NCI-H1105 treated with DMSO at 0.1 percent for 48 hours (cell line): ENCODE results near the gene GSTP1.
"Not testable (repeated sequence)": the region's sequence is repeated elsewhere in the genome, so short reads cannot be mapped to it uniquely, and the experiment has no call there.

Source experiments
- DNase-seq: peaks from one replicate; lab custom pipeline; 2025; lab: John Stamatoyannopoulos, UW

Gene GSTP1

GRCh38 chr11:67583247-67584204 is at the start of gene GSTP1:
TSS of gene GSTP1 (plus strand) at chr11:67583812. CDS start at chr11:67583844, 32 bp downstream.
- DNase-seq = no peak

GRCh38 chr11:67534070-67534679 is 49.4 kb upstream of the GSTP1 start:
- DNase-seq = no peak

GRCh38 chr11:67535561-67535960 is 48.1 kb upstream of the GSTP1 start:
- DNase-seq = no peak

- no peak for DNase-seq
Measured at GRCh38 chr11:67538306-67538705, 45.3 kb upstream of the GSTP1 start.

GRCh38 chr11:67538823-67539505 is 44.6 kb upstream of the GSTP1 start:
- no peak for DNase-seq

- DNase-seq = no peak
Measured at GRCh38 chr11:67539550-67539949, 44.1 kb upstream of the GSTP1 start.

- DNase-seq = no peak
Measured at GRCh38 chr11:67541198-67541597, 42.4 kb upstream of the GSTP1 start.

GRCh38 chr11:67542169-67542568 is 41.4 kb upstream of the GSTP1 start:
- no peak for DNase-seq

- DNase-seq = no peak
Measured at GRCh38 chr11:67542971-67543370, 40.6 kb upstream of the GSTP1 start.

GRCh38 chr11:67543585-67543984 is 40.0 kb upstream of the GSTP1 start:
- DNase-seq = no peak

GRCh38 chr11:67544616-67545242 is 38.9 kb upstream of the GSTP1 start:
- no peak for DNase-seq

GRCh38 chr11:67545280-67545679 is 38.3 kb upstream of the GSTP1 start:
- peak; percentile 12 for DNase-seq

GRCh38 chr11:67548112-67548511 is 35.5 kb upstream of the GSTP1 start:
- DNase-seq = not testable (repeated sequence)

GRCh38 chr11:67548555-67549110 is 35.0 kb upstream of the GSTP1 start:
- no peak for DNase-seq

GRCh38 chr11:67551127-67551526 is 32.5 kb upstream of the GSTP1 start:
- no peak for DNase-seq

- DNase-seq = not testable (repeated sequence)
Measured at GRCh38 chr11:67551697-67552096, 31.9 kb upstream of the GSTP1 start.

- DNase-seq = no peak
Measured at GRCh38 chr11:67556244-67556643, 27.4 kb upstream of the GSTP1 start.

- no peak for DNase-seq
Measured at GRCh38 chr11:67558084-67558772, 25.4 kb upstream of the GSTP1 start.

- no peak for DNase-seq
Measured at GRCh38 chr11:67561971-67562619, 21.5 kb upstream of the GSTP1 start.

GRCh38 chr11:67562963-67563704 is 20.5 kb upstream of the GSTP1 start:
- DNase-seq = no peak
